ENCODE measurements around the gene TBATA.
"Not testable (repeated sequence)": the region's sequence is repeated elsewhere in the genome, so short reads cannot be mapped to it uniquely, and the experiment has no call there.

TBATA gene

DNA sequence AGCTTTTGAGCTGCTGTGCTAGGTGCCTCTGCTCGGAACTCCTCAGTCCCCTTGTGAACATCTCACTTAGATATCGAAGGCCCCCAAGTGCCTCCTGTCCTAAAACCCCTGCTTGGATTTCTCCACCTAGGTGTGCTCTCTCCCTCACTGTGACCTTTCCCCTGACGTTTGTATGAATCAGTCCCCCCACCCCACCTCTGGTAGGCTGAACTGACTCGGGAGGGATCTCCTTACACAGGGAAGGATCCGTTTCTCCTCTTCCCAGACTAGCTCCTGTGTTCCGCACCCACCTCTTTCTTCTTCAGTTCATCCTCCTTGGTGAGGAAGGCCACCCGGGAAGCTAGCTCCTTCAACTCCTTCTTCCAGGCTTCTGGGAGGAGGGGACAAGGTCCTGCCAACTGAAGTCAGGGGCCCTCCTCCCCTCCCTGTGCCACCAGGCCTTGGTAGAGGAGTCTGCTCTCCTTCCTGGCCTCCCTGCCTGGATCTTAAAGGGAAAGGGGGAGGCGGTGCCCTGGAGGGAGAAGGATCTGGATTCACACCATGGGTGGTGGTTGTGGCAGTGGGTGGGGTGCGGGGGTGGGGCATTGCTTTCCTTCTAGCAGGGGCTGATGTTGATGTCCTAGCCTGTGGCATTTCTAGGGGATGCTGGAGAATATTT lies 6.8 kb downstream of the TBATA start:
- DNase-seq (ENCODE audit: low spot score), result no peak

GRCh38 chr10:70777063-70777875 lies 7.9 kb downstream of the TBATA start:
- DNase-seq (ENCODE audit: low spot score), result no peak

DNA sequence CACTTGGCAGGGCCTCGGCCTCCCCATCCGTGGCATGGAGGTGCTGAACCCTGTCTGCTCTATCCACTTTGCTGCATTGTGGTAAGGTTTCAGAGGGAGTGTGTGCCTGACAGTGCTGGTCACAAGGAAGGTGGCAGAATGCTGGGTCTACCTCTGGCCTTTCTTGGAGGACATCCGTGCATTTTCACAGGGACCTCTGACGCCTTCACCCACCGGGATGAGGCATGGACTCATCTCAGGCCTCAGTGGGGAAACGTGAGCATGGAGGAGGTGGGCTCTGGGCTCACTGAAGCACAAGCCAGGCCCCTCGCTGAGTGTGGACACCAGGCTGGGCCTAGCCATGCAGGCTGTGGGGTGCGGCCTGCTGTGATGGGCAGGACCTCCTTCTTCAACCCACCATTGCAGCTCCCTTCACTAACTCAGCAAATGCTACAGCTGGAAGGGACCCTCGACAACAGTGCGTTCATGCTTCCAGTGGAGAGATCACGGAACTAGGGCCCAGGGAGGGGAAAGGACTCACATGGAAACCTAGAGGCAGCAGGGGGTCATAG lies 8.6 kb downstream of the TBATA start:
- no peak for DNase-seq (ENCODE audit: low spot score)

- no peak for DNase-seq (ENCODE audit: low spot score)
Observed at GRCh38 chr10:70775679-70776454, 9.3 kb downstream of the TBATA start.

DNA sequence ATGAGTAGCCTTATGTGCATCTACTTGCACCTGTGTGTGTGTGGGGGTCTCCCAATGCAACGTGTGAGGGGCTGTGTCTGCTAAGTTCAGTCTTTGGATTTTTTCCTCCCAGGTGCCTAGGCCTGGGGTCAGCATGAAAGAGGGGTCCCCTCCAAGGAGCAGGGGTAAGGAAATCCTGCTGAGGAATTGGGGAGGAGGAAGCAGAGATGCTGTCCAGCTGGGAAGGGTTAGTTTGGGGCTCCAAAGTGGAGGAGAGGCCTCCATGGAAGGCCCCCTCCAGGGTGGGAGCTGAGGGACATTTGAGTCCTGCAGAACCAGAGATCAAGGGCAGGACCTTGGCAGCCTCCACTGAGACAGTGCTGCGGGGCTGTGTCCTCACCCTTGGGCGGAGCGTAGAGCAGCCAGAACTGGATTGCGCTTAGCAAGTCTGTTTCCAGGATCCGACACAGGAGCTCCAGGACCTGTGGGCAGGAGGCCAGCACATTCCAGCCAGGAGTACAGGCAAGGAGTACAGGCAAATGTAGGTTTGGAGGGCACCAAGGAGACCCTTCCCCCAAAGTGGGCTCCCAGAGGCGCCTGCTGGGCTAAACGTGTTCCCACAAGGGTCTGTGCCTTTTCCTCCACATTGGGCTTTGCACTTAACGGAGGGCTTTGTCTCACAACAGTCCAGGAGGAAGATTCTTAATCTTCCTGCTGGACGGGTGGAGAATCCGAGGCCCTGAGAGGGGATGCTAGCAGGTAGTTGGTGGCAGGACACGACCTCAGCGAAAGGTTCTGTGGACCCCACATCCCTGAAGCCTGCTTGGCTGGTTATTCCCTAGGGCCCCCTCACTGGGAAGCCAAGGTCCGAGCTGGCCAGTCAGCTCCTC lies 10.1 kb downstream of the TBATA start:
- no peak for DNase-seq (ENCODE audit: low spot score)

DNA sequence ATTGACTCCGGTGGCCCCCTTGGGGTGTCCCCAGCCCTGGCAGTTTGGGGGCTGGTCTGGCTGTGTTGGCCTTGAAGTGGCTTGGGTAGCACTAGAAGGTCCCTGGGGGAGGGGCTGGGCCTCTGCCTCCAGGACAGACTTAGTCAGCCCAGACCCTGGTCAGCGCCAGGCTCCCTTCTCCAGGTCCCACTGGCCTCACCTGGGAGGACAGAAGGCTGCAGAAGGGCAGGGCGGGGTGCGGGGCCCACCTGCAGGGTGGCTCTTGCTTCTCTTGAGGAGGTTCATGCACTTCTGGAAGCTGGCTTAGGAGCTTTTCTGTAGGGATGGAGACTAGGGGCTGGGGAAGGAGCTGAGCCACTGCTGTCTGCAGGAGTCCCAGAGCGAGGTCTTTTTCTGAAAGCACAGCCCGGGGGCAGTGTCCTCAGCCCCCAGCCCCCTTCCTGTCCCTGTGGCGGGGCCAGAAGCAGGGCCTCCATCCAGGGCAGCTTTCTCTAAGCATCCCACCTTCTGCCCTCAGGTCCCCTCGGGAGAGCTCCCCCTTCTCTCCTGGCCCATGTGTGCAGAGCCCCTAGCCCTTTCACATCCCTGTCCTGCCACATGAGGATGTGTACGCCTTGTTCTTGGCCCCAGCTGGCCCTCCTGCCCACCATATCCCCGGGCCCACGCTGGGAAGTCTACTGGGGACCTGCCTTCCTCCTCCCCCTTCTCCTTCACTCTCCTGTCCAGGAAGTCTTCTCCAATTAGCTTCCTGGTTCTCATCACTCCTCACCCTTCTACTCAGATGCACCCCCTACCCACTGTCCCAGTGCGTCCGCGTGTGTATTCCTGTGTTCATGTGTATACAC lies 11.0 kb downstream of the TBATA start:
- no peak for DNase-seq (ENCODE audit: low spot score)

- no peak for DNase-seq (ENCODE audit: low spot score)
Observed at GRCh38 chr10:70773461-70773860, 11.7 kb downstream of the TBATA start.

DNA sequence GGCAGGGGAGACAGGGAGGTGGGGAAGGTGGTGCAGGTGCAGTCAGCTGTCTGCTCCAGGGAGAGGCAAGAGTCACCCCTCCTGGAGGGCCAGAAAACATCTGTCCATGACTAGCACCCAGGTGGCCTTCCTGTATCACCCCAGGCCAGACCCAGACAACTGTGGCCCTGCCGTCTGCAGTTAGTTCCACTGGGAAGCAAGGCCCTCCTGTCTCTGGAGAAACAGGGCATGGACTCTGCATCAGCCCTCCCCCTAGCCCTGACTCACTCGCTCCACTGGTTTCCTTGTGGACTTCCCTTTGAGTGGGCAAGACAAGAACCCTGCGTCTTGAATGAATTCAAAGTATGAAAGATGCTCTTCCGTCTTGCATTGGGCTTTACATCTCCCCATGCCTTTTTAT lies 12.6 kb downstream of the TBATA start:
- no peak for DNase-seq (ENCODE audit: low spot score)

- DNase-seq (ENCODE audit: low spot score), result no peak
Observed at GRCh38 chr10:70771311-70772194, 13.6 kb downstream of the TBATA start.

- DNase-seq (ENCODE audit: low spot score), result not testable (repeated sequence)
Observed at GRCh38 chr10:70770516-70770915, 14.7 kb downstream of the TBATA start.

DNA sequence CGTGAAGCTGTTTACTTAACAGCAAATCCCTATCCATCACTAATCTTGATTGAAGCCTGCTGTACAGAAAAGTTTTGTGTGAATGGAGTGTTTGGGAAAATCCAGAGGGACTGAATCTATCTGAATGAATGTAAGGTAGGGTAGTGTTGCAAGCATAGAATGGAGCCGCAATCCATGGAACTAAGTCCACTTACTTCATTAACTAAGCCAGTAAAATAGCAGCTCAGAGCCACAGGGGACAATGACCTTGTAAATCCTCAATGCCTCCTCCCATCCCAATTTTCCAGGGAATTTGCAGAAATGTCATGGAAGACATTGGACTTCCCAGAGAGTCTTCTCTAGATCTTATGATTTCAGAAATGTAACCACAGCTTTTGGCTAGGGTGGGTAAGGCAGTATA lies 15.2 kb downstream of the TBATA start:
- no peak for DNase-seq (ENCODE audit: low spot score)

- no peak for DNase-seq (ENCODE audit: low spot score)
Observed at GRCh38 chr10:70769121-70769520, 16.1 kb downstream of the TBATA start.

DNA sequence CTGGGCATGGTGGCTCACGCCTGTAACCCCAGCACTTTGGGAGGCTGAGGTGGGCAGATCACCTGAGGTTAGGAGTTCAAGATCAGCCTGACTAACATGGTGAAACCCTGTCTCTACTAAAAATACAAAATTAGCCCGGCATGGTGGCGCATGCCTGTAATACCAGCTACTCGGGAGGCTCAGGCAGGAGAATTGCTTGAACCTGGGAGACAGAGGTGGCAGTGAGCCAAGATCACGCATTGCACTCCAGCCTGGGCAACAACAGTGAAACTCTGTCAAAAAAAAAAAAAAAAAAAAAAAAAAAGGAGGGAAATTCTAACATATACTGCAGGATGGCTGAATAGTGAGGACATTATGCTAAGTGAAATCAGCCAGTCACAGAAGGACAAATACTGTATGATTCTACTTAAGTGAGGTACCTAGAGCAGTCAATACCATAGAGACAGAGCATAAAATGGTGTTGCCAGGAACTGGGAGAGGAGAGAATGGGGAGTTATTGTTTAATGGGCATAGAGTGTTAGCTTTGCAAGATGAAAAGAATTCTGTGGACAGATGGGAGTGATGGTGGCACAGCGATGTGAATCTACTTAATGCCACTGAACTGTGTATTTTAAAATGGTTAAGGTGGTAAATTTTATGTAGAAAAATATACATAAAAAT lies 17.0 kb downstream of the TBATA start:
- not testable (repeated sequence) for DNase-seq (ENCODE audit: low spot score)

DNA sequence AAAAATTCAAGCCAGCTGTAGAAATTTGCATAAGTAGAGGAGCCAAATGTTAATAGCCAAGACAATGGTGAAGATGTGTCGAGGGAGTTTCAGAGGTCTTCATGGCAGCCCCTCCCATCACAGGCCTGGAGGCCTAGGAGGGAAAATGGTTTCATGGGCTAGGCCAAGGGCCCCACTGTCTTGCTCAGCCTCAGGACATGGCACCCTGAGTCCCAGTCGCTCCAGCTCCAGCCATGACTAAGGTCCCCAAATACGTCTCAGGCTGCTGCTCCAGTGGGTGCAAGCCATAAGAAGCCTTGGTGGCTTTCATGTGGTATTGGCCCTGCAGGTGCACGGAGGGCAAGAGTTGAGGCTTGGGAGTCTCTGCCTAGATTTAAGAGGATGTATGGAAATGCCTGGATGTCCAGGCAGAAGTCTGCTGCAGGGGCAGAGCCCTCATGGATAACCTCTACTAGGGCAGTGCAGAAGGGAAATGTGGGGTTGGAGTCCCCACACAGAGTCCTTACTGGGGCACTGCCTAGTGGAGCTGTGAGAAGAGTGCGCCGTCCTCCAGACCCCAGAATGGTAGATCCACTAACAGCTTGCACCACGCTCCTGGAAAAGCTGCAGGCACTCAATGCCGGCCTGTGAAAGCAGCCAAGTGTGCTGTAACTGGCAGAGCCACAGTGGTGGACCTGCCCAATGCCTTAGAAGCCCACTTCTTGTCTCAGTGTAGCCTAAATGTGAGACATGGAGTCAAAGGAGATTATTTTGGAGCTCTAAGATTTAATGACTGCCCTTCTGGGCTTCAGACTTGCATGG lies 19.2 kb downstream of the TBATA start:
- DNase-seq (ENCODE audit: low spot score), result no peak

- no peak for DNase-seq (ENCODE audit: low spot score)
Observed at GRCh38 chr10:70763567-70763966, 21.6 kb downstream of the TBATA start.

DNA sequence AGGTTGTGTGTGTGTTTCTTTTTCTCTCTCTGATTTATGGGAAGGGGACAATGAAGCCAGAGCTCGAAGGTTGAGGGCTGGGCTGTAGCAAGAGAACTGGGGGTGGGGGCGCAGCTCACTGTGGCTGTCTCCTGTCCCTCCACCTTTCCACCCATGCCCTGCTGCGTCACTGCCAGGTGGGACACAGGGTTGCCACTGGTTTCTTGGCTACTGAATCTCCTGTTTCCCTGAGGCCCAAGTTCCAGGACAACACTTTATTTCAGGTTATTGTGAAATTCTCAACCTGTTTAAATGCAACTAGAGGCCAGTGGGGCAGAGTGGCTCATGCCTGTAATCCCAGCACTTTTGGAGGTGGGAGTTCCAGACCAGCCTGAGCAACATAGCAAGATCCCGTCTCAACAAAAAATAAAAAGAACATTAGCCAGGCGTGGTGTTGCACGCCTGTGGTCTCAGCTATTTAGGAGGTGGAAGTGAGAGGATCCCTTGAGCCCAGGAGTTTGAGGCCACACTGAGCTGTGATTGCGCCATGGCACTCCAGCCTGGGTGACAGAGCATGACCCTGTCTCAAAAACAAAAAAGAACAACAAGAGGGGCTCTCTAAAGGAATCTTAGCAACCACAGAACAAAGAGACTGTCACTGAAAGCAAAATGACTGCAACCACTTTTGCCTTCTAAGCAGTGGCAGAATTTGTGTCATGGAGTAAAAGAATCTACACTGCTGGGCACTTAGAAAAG lies 22.6 kb downstream of the TBATA start:
- DNase-seq (ENCODE audit: low spot score), result no peak

- no peak for DNase-seq (ENCODE audit: low spot score)
Observed at GRCh38 chr10:70761727-70762350, 23.3 kb downstream of the TBATA start.

Measured in cerebellar cortex (tissue), 1 donor.